H9 (cell line): ENCODE data around the gene CDYL2. TPM values are rescaled to one million over a fixed set of nuclear protein-coding genes. Genes with fewer than 3 reads are reported as not detected.

Experiments
- DNase-seq: peaks from one replicate; pipeline ENCODE4 v3.0.0-alpha.2; 2017
- H2AFZ ChIP-seq: one replicate; pipeline ENCODE4 v1.6.1; 2013; ENCODE audit warnings: mild to moderate bottlenecking, low read length, control low read depth, moderate library complexity
- H2AK5ac ChIP-seq: 2 replicates; pipeline ENCODE4 v1.6.1; 2013; ENCODE audit warnings: low read length, control low read depth, mixed read lengths; ENCODE audit not compliant: insufficient read length
- H2BK120ac ChIP-seq: one replicate; pipeline ENCODE4 v1.6.1; 2013; ENCODE audit warnings: low read depth, mild to moderate bottlenecking, low read length, control low read depth, inconsistent platforms; ENCODE audit not compliant: poor library complexity, severe bottlenecking
- H2BK12ac ChIP-seq: 2 replicates; pipeline ENCODE4 v1.6.1; 2013; ENCODE audit warnings: low read length, control low read depth, mixed read lengths, low read depth; ENCODE audit not compliant: insufficient read length
- H2BK15ac ChIP-seq: 2 replicates; pipeline ENCODE4 v1.6.1; 2013; ENCODE audit warnings: low read depth, low read length, control low read depth
- H2BK20ac ChIP-seq: one replicate; pipeline ENCODE4 v1.6.1; 2013; ENCODE audit warnings: low read depth, mild to moderate bottlenecking, low read length, control low read depth, inconsistent platforms; ENCODE audit not compliant: poor library complexity, severe bottlenecking
- H2BK5ac ChIP-seq: 2 replicates; pipeline ENCODE4 v1.6.1; 2013; ENCODE audit warnings: low read length, control low read depth, mixed read lengths; ENCODE audit not compliant: insufficient read length
- H3K14ac ChIP-seq: 2 replicates; pipeline ENCODE4 v1.6.1; 2013; ENCODE audit warnings: low read length, control low read depth; ENCODE audit not compliant: insufficient read depth
- H3K18ac ChIP-seq: 2 replicates; pipeline ENCODE4 v1.6.1; 2013; ENCODE audit warnings: low read depth, mild to moderate bottlenecking, mixed read lengths, low read length, control low read depth; ENCODE audit not compliant: insufficient read length
- H3K23ac ChIP-seq: 2 replicates; pipeline ENCODE4 v1.6.1; 2013; ENCODE audit warnings: low read length, control low read depth, mixed read lengths, low read depth; ENCODE audit not compliant: insufficient read length
- H3K23me2 ChIP-seq: 2 replicates; pipeline ENCODE4 v1.6.1; 2013; ENCODE audit warnings: low read depth, mild to moderate bottlenecking, mixed read lengths, low read length, control low read depth; ENCODE audit not compliant: insufficient read length, poor library complexity, severe bottlenecking
- H3K27ac ChIP-seq: 2 replicates; pipeline ENCODE4 v1.5.1; 2013; ENCODE audit warnings: low read length, control low read depth, mixed read lengths, low read depth; ENCODE audit not compliant: insufficient read length
- H3K27me3 ChIP-seq: 2 replicates; pipeline ENCODE4 v1.6.1; 2013; ENCODE audit warnings: low read length, control low read depth, inconsistent platforms; ENCODE audit not compliant: insufficient read depth
- H3K4ac ChIP-seq: 2 replicates; pipeline ENCODE4 v1.6.1; 2013; ENCODE audit warnings: low read depth, mild to moderate bottlenecking, control low read depth, inconsistent platforms, low read length, moderate library complexity
- H3K4me1 ChIP-seq: 2 replicates; pipeline ENCODE4 v1.6.1; 2013; ENCODE audit warnings: low read length, control low read depth, inconsistent platforms; ENCODE audit not compliant: insufficient read depth
- H3K4me2 ChIP-seq: 2 replicates; pipeline ENCODE4 v1.6.1; 2013; ENCODE audit warnings: low read length, control low read depth, mixed read lengths; ENCODE audit not compliant: insufficient read length, insufficient read depth
- H3K56ac ChIP-seq: 2 replicates; pipeline ENCODE4 v1.6.1; 2013; ENCODE audit warnings: low read depth, mild to moderate bottlenecking, mixed read lengths, low read length, control low read depth; ENCODE audit not compliant: insufficient read length
- H3K79me1 ChIP-seq: 2 replicates; pipeline ENCODE4 v1.6.1; 2013; ENCODE audit warnings: low read depth, mild to moderate bottlenecking, moderate library complexity, low read length, control low read depth, inconsistent platforms; ENCODE audit not compliant: insufficient read depth, poor library complexity, severe bottlenecking
- H3K79me2 ChIP-seq: 2 replicates; pipeline ENCODE4 v1.6.1; 2013; ENCODE audit warnings: low read length, control low read depth, inconsistent platforms; ENCODE audit not compliant: insufficient read depth
- H3K9ac ChIP-seq: 2 replicates; pipeline ENCODE4 v1.6.1; 2013; ENCODE audit warnings: low read length, control low read depth, mixed read lengths; ENCODE audit not compliant: insufficient read length; ENCODE audit errors: extremely low read depth
- H3K9me3 ChIP-seq: one replicate; pipeline ENCODE4 v1.6.1; 2013; ENCODE audit warnings: low read depth, low read length, inconsistent platforms; ENCODE audit not compliant: control insufficient read depth
- H3T11ph ChIP-seq: one replicate; pipeline ENCODE4 v1.6.1; 2013; ENCODE audit warnings: mild to moderate bottlenecking, low read length, control low read depth, inconsistent platforms
- H4K20me1 ChIP-seq: one replicate; pipeline ENCODE4 v1.6.1; 2013; ENCODE audit not compliant: control insufficient read depth, insufficient read length, insufficient read depth
- H4K5ac ChIP-seq: 2 replicates; pipeline ENCODE4 v1.6.1; 2013; ENCODE audit warnings: low read depth, mild to moderate bottlenecking, mixed read lengths, low read length, control low read depth; ENCODE audit not compliant: insufficient read length
- H4K8ac ChIP-seq: replicated peaks from 2 replicates; pipeline ENCODE4 v1.6.1; 2013; ENCODE audit warnings: low read length, control low read depth, mixed read lengths, low read depth; ENCODE audit not compliant: insufficient read length
- H4K91ac ChIP-seq: 2 replicates; pipeline ENCODE4 v1.6.1; 2013; ENCODE audit warnings: low read depth, mild to moderate bottlenecking, moderate library complexity, mixed read lengths, low read length, control low read depth; ENCODE audit not compliant: insufficient read length
- H3K27ac Mint-ChIP-seq, 3 experiments: 2 replicates in 2 of 3; 3 replicates in 1 of 3; pipeline ENCODE4 v1.8.0; 2020 to 2021; ENCODE audit warnings: mixed read lengths in 3 of 3, mild to moderate bottlenecking in 1 of 3, moderate library complexity in 1 of 3
- H3K27me3 Mint-ChIP-seq: 2 replicates; pipeline ENCODE4 v1.8.0; 2021; ENCODE audit warnings: low read depth, mild to moderate bottlenecking, moderate library complexity, mixed read lengths
- H3K36me3 Mint-ChIP-seq, 3 experiments: 2 replicates in 2 of 3; 3 replicates in 1 of 3; pipeline ENCODE4 v1.8.0; 2020 to 2021; ENCODE audit warnings: low read depth in 3 of 3, mixed read lengths in 3 of 3; ENCODE audit not compliant: insufficient read depth in 1 of 3
- H3K4me1 Mint-ChIP-seq, 2 experiments: 2 replicates each; pipeline ENCODE4 v1.8.0; 2020; ENCODE audit warnings: mixed read lengths in 2 of 2
- H3K4me3 Mint-ChIP-seq, 2 experiments: 2 replicates in 1 of 2; 3 replicates in 1 of 2; pipeline ENCODE4 v1.8.0; 2020 to 2021; ENCODE audit warnings: mild to moderate bottlenecking in 2 of 2, mixed read lengths in 2 of 2, moderate library complexity in 1 of 2
- H3K9me3 Mint-ChIP-seq, 2 experiments: 2 replicates in 1 of 2; 3 replicates in 1 of 2; pipeline ENCODE4 v1.8.0; 2020; ENCODE audit warnings: mild to moderate bottlenecking in 2 of 2, mixed read lengths in 2 of 2, moderate library complexity in 1 of 2
- CTCF ChIP-seq: fragments of 200-600 bp; sonication (generic); conservative IDR thresholded peaks from 3 replicates; pipeline ENCODE4 v1.8.0; 2021; ENCODE audit warnings: antibody characterized with exemption, mild to moderate bottlenecking
- WGBS: extraction: QIAGEN DNeasy Blood & Tissue Kit; methylation state at CpG from one replicate; pipeline ENCODE4 v1.1.7; 2013; ENCODE audit warnings: missing lambda C conversion rate, low lambda C conversion rate, mixed read lengths; ENCODE audit not compliant: insufficient read length; ENCODE audit errors: extremely low coverage; 5-methylcytosine and 5-hydroxymethylcytosine counted together
- total RNA-seq: library from RNA; stranded (reverse); gene quantifications from 2 replicates; pipeline ENCODE4 v1.2.1, GENCODE V29; 2021

Gene CDYL2
- total RNA-seq, 1 experiment from 2014 or later, result 4.2 TPM

- H3K36me3 Mint-ChIP-seq, result no peaks in the 10 kb centered on the region; a peak in 3 of 7 replicates
- H3K4me2 ChIP-seq, result no peak overlapping the region
- no peaks in the 10 kb centered on the region for H3K9me3 ChIP-seq
- no peak overlapping the region for H2BK5ac ChIP-seq
- no peak overlapping the region for H3K27ac ChIP-seq
- H3K4me1 Mint-ChIP-seq, result peaks cover 0 to 3% of the 10 kb centered on the region in 2 experiments; a peak in 1 of 4 replicates
- peaks cover 7 to 28% of the 10 kb centered on the region in 2 experiments; a peak in 4 of 5 replicates for H3K9me3 Mint-ChIP-seq
- H4K20me1 ChIP-seq, result no peaks in the 10 kb centered on the region
- H2BK120ac ChIP-seq, result no peak overlapping the region
- no peaks in the 10 kb centered on the region for H3K4me1 ChIP-seq
- H3K14ac ChIP-seq, result no peak overlapping the region; the same call in 1 of the 2 replicates
- no peak overlapping the region for H4K8ac ChIP-seq
- H2AFZ ChIP-seq, result no peak overlapping the region
- no peaks in the 10 kb centered on the region for H3K27me3 ChIP-seq
- H3K79me1 ChIP-seq, result no peaks in the 10 kb centered on the region
- no peak overlapping the region for H3K18ac ChIP-seq
- H3K56ac ChIP-seq, result no peak overlapping the region
- H3K23ac ChIP-seq, result no peak overlapping the region
- no peak for DNase-seq
- no peak for TF ChIP-seq CTCF
- no peaks in the 10 kb centered on the region for H3K23me2 ChIP-seq
- H3T11ph ChIP-seq, result no peak overlapping the region
- H4K5ac ChIP-seq, result no peak overlapping the region
- no peak overlapping the region for H3K27ac Mint-ChIP-seq
- H3K9ac ChIP-seq, result no peak overlapping the region
- no peak overlapping the region for H3K4me3 Mint-ChIP-seq
- H3K4ac ChIP-seq, result no peak overlapping the region
- no CpG with 5 or more reads among the region's 4 CpGs for WGBS
- no peak overlapping the region for H2BK12ac ChIP-seq
- H3K27me3 Mint-ChIP-seq, result no peaks in the 10 kb centered on the region
- H2BK15ac ChIP-seq, result no peak overlapping the region
- no peak overlapping the region for H2BK20ac ChIP-seq
- H3K79me2 ChIP-seq, result no peaks in the 10 kb centered on the region
- no peak overlapping the region for H4K91ac ChIP-seq
- no peak overlapping the region for H2AK5ac ChIP-seq
These were observed 184.6 kb downstream of the CDYL2 start for GRCh38 chr16:80619824-80620223.
